Neural cell (in vitro differentiated cells): ENCODE results near the gene ZBTB17.

Experiments
- EZH2 ChIP-seq: fragments of 200-600, 300-800 bp; shearing (Covaris generic), sonication (generic); IDR thresholded peaks from 2 replicates; pipeline ENCODE4 v1.6.1; 2014; ENCODE audit warnings: antibody characterized with exemption, low read length, borderline replicate concordance, mild to moderate bottlenecking; ENCODE audit not compliant: insufficient read depth, poor library complexity, severe bottlenecking
- SMC3 ChIP-seq: fragments of 450-650 bp; conservative IDR thresholded peaks from 2 replicates; pipeline ENCODE4 v1.6.1; 2014; ENCODE audit warnings: antibody characterized with exemption, mild to moderate bottlenecking, moderate library complexity; ENCODE audit not compliant: poor library complexity

DNA sequence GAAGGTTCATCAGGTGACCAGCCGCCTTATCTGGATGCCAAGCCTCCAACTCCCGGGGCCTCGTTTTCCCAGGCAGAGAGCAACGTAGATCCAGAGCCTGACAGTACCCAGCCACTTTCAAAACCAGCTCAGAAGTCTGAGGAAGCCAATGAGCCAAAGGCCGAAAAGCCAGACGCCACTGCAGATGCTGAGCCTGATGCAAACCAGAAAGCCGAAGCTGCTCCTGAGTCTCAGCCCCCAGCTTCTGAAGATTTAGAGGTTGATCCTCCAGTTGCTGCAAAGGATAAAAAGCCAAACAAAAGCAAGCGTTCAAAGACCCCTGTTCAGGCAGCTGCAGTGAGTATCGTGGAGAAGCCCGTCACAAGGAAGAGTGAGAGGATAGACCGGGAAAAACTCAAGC, 44.5 kb downstream of the ZBTB17 start:
- TF ChIP-seq SMC3 (no peak), EZH2 (no peak)
